IMR-90 (cell line): Measurements from ENCODE around the gene FAM186B. TPM values are rescaled to one million over a fixed set of nuclear protein-coding genes. Genes with fewer than 3 reads are reported as not detected.

Experiments used
- ATAC-seq: fragments of 200-7000 bp; cut with Tn5 transposase; 2 replicates; pipeline ENCODE4 v1.9.1; 2020; ENCODE audit warnings: low read depth, mild to moderate bottlenecking, moderate library complexity
- BruUV-seq: library from RNA; stranded (reverse); fragments of 400-500 nt; replicated peaks from 2 replicates; lab custom pipeline; 2021; lab: Mats Ljungman, UMichigan
- CTCF ChIA-PET: fragments of 300-600 bp; formaldehyde crosslinking; extraction: SDS; loops from one replicate; lab custom pipeline; 2021; ENCODE audit warnings: antibody characterized with exemption; lab: Yijun Ruan, JAX
- POLR2A ChIA-PET: fragments of 300-600 bp; sonication (Branson Sonifier 250); formaldehyde crosslinking; loops from one replicate; lab custom pipeline; 2022; ENCODE audit warnings: antibody characterized with exemption; ENCODE audit not compliant: unreplicated experiment; lab: Charles Lee
- DNase-seq: peaks from one replicate; pipeline ENCODE4 v3.0.0; 2013
- H2AFZ ChIP-seq: replicated peaks from 2 replicates; pipeline ENCODE3; 2013; ENCODE audit warnings: low read length, mild to moderate bottlenecking; ENCODE audit not compliant: poor library complexity
- H2AK5ac ChIP-seq: 2 replicates; pipeline ENCODE4 v1.6.1; 2013; ENCODE audit warnings: low read depth, low read length, inconsistent platforms
- H2AK9ac ChIP-seq: replicated peaks from 2 replicates; pipeline ENCODE3; 2013; ENCODE audit warnings: mild to moderate bottlenecking, low read depth, low read length, moderate library complexity; ENCODE audit not compliant: poor library complexity
- H2BK120ac ChIP-seq: 2 replicates; pipeline ENCODE4 v1.6.1; 2013; ENCODE audit warnings: low read depth, low read length, inconsistent platforms
- H2BK15ac ChIP-seq: 3 replicates; pipeline ENCODE4 v1.6.1; 2013; ENCODE audit warnings: low read depth, low read length, inconsistent platforms
- H2BK20ac ChIP-seq: 2 replicates; pipeline ENCODE4 v1.6.1; 2013; ENCODE audit warnings: low read depth, mild to moderate bottlenecking, inconsistent platforms, low read length, moderate library complexity
- H2BK5ac ChIP-seq: 2 replicates; pipeline ENCODE4 v1.6.1; 2013; ENCODE audit warnings: mild to moderate bottlenecking, low read depth, low read length, inconsistent platforms; ENCODE audit not compliant: poor library complexity, severe bottlenecking
- H3K14ac ChIP-seq: replicated peaks from 2 replicates; pipeline ENCODE4 v1.6.1; 2013; ENCODE audit warnings: low read depth, low read length, inconsistent platforms
- H3K18ac ChIP-seq: 2 replicates; pipeline ENCODE4 v1.6.1; 2013; ENCODE audit warnings: low read depth, low read length, control low read depth
- H3K23ac ChIP-seq: 2 replicates; pipeline ENCODE4 v1.6.1; 2013; ENCODE audit warnings: low read depth, low read length, inconsistent platforms
- H3K27ac ChIP-seq: 2 replicates; pipeline ENCODE4 v1.5.1; 2013; ENCODE audit warnings: mild to moderate bottlenecking, control low read depth, low read length; ENCODE audit not compliant: insufficient read depth
- H3K27me3 ChIP-seq: 2 replicates; pipeline ENCODE4 v1.6.1; 2013; ENCODE audit warnings: low read length; ENCODE audit not compliant: control insufficient read depth, insufficient read depth
- H3K36me3 ChIP-seq: 2 replicates; pipeline ENCODE4 v1.6.1; 2013; ENCODE audit warnings: low read length, mixed read lengths; ENCODE audit not compliant: control insufficient read depth, insufficient read depth
- H3K4ac ChIP-seq: 2 replicates; pipeline ENCODE4 v1.6.1; 2013; ENCODE audit warnings: low read depth, low read length, inconsistent platforms
- H3K4me1 ChIP-seq: 2 replicates; pipeline ENCODE4 v1.6.1; 2013; ENCODE audit warnings: low read length, mixed read lengths; ENCODE audit not compliant: control insufficient read depth, insufficient read depth
- H3K4me2 ChIP-seq: 2 replicates; pipeline ENCODE4 v1.6.1; 2013; ENCODE audit warnings: low read depth, mild to moderate bottlenecking, control low read depth, low read length, moderate library complexity
- H3K4me3 ChIP-seq: 2 replicates; pipeline ENCODE4 v1.5.1; 2013; ENCODE audit warnings: low read depth, mild to moderate bottlenecking, control low read depth, low read length, moderate library complexity; ENCODE audit not compliant: insufficient read depth
- H3K56ac ChIP-seq: 2 replicates; pipeline ENCODE4 v1.6.1; 2013; ENCODE audit warnings: low read length, inconsistent platforms; ENCODE audit not compliant: insufficient read depth; ENCODE audit errors: extremely low read depth
- H3K79me1 ChIP-seq, 2 experiments: 2 replicates each; pipeline ENCODE4 v1.6.1; 2013; ENCODE audit warnings: low read length in 2 of 2, inconsistent platforms in 1 of 2, low read depth in 1 of 2
- H3K9ac ChIP-seq: 2 replicates; pipeline ENCODE4 v1.6.1; 2013; ENCODE audit warnings: low read depth, low read length, control low read depth
- H3K9me1 ChIP-seq: 2 replicates; pipeline ENCODE4 v1.6.1; 2013; ENCODE audit warnings: low read length, inconsistent platforms; ENCODE audit not compliant: insufficient read depth
- H3K9me3 ChIP-seq: 2 replicates; pipeline ENCODE4 v1.6.1; 2013; ENCODE audit warnings: low read length; ENCODE audit not compliant: control insufficient read depth, insufficient read depth
- H4K20me1 ChIP-seq: 2 replicates; pipeline ENCODE4 v1.6.1; 2013; ENCODE audit warnings: low read length, inconsistent platforms; ENCODE audit not compliant: insufficient read depth
- H4K5ac ChIP-seq: 2 replicates; pipeline ENCODE4 v1.6.1; 2013; ENCODE audit warnings: mild to moderate bottlenecking, low read depth, low read length, control low read depth
- H4K8ac ChIP-seq, 2 experiments: 2 replicates each; pipeline ENCODE4 v1.6.1; 2013; ENCODE audit warnings: low read depth in 2 of 2, low read length in 2 of 2, control low read depth in 1 of 2, inconsistent platforms in 1 of 2
- H4K91ac ChIP-seq: 2 replicates; pipeline ENCODE4 v1.6.1; 2013; ENCODE audit warnings: low read depth, low read length, inconsistent platforms; ENCODE audit not compliant: insufficient read depth
- CHD1 ChIP-seq: IDR thresholded peaks from 2 replicates; pipeline ENCODE4 v1.6.1; 2012; ENCODE audit warnings: low read depth, low read length, improper control_type of control experiment
- MAFK ChIP-seq: IDR thresholded peaks from 2 replicates; pipeline ENCODE4 v1.6.1; 2012; ENCODE audit warnings: low read depth, low read length, improper control_type of control experiment
- POLR2A ChIP-seq: IDR thresholded peaks from 2 replicates; pipeline ENCODE4 v1.6.1; 2012; ENCODE audit warnings: mild to moderate bottlenecking, low read depth, low read length
- RCOR1 ChIP-seq: IDR thresholded peaks from 2 replicates; pipeline ENCODE4 v1.6.1; 2012; ENCODE audit warnings: mild to moderate bottlenecking, low read length, improper control_type of control experiment; ENCODE audit not compliant: insufficient replicate concordance
- SMC3 ChIP-seq: fragments of 150-350 bp; IDR thresholded peaks from 2 replicates; pipeline ENCODE4 v1.6.1; 2016; ENCODE audit warnings: low read depth, mild to moderate bottlenecking, antibody characterized with exemption, low read length, moderate library complexity
- WGBS, 2 experiments: methylation state at CpG; one replicate each; pipeline versions ENCODE4 v1.1.5 to v1.1.7; 2013; ENCODE audit warnings: missing lambda C conversion rate in 2 of 2; ENCODE audit not compliant: insufficient read length in 1 of 2; ENCODE audit errors: extremely low coverage in 2 of 2; 5-methylcytosine and 5-hydroxymethylcytosine counted together
- dilution Hi-C: fragments of 300-500 bp; cut with HindIII; formaldehyde crosslinking; loops from one replicate; pipeline ENCODE4 v1.14.3; 2018; ENCODE audit warnings: low sequenced_read_pairs; ENCODE audit not compliant: unreplicated experiment
- in situ Hi-C: fragments of 300-500 bp; cut with MboI; formaldehyde crosslinking; loops from 3 replicates; pipeline ENCODE4 v1.14.3; 2019; ENCODE audit warnings: low sequenced_read_pairs, inconsistent platforms, mixed read lengths
- intact Hi-C: fragments of 100-400 bp; cut with micrococcal nuclease; formaldehyde crosslinking; loops from 2 replicates; pipeline ENCODE4 v1.10.0; 2022
- polyA plus RNA-seq, 3 experiments: library from polyadenylated mRNA; depleted of rRNA; stranded (reverse); fragments of >200 nt; gene quantifications; 2 replicates each; pipeline ENCODE4 v1.2.3, GENCODE V29; 2012; ENCODE audit warnings: low replicate concordance in 1 of 3
- total RNA-seq: library from RNA; depleted of rRNA; stranded (reverse); fragments of >200 nt; gene quantifications from 2 replicates; pipeline ENCODE4 v1.2.3, GENCODE V29; 2012

FAM186B gene
- total and polyA plus RNA-seq, 2 of the 4 experiments (the other 2 are of a cell fraction), result 0.10 to 0.18 TPM

DNA sequence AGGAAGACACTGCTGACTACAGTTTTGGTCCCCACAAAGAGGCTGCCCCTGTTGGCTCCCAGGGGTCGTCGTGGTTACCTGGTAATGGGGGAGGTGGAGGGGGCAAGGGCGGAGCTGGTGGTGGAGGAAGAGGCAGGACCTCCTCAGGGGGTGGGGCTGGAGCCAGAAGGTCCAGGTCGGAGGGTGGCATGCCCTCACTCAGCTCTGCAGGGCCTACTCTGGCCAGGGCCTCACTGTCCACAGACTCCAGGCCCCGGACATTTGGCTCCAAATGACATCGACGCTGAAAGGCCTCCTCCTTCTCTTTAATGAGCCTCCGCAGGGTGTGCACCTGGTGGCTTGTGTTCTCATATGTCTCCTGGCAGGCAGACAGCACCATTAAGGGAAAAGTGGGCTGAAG, 46.4 kb upstream of the FAM186B start:
- dilution Hi-C loops, result no loop called here
- CTCF ChIA-PET, result interaction anchor here (0.8 kb wide), 1 partner anchor 95 kb away, joined by 3 read pairs; no protein-coding TSS in a partner anchor

More for the DNA sequence above, 46.4 kb upstream of the FAM186B start:
- Histone ChIP-seq H3K9me1 (peaks cover 8% of the 10 kb centered on the region; the same call in 1 of the 2 replicates), H3K27ac (no peak overlapping the region), H2BK15ac (no peak overlapping the region), H4K91ac (no peak overlapping the region), H4K5ac (no peak overlapping the region), H3K18ac (no peak overlapping the region), H2BK20ac (no peak overlapping the region), H2AK9ac (no peak overlapping the region), H4K8ac (no peak overlapping the region), H3K4ac (no peak overlapping the region), H2BK5ac (no peak overlapping the region), H3K4me3 (no peak overlapping the region), H3K14ac (no peak overlapping the region), H2AFZ (no peak overlapping the region), H4K20me1 (no peaks in the 10 kb centered on the region), H3K23ac (no peak overlapping the region), H3K36me3 (peaks cover 63% of the 10 kb centered on the region), H2BK120ac (no peak overlapping the region), H3K9me3 (no peaks in the 10 kb centered on the region), H3K79me1 (0 out of 4 replicates have a peak, but pooled peaks cover 0 to 7% of the 10 kb centered on the region in 2 experiments), H3K4me2 (no peak overlapping the region), H3K9ac (no peak overlapping the region), H3K4me1 (no peaks in the 10 kb centered on the region), H2AK5ac (no peak overlapping the region), H3K27me3 (no peaks in the 10 kb centered on the region), H3K56ac (no peak overlapping the region)
- intact Hi-C loops (no loop called here), in situ Hi-C loops (no loop called here)
- no peak for ATAC-seq
- BruUV-seq, result no TSS peak
- WGBS, 2 experiments, result 100% methylated on average over 1 of the region's 8 CpGs; no CpG with 5 or more reads in 1 of the 2 experiments
- POLR2A ChIA-PET, result no interaction called here
- DNase-seq, result no peak
- TF ChIP-seq RCOR1, result no peak
- no peak for TF ChIP-seq MAFK
- TF ChIP-seq POLR2A, result no peak
- TF ChIP-seq SMC3, result no peak
- TF ChIP-seq CHD1, result no peak
